ENCODE measurements around the gene DNAJC3. TPM values are rescaled to one million over a fixed set of nuclear protein-coding genes. Genes with fewer than 3 reads are reported as not detected.
"Not testable (repeated sequence)": the region's sequence is repeated elsewhere in the genome, so short reads cannot be mapped to it uniquely, and the experiment has no call there.

DNAJC3 gene
- total RNA-seq, 1 experiment from 2014 or later = 21.2 TPM

GRCh38 chr13:95781016-95781415, 104.1 kb downstream of the DNAJC3 start:
- no peak overlapping the region for H2BK15ac ChIP-seq (ENCODE audit: low read depth, low read length)
- Mint-ChIP-seq H3K4me3 (no peak overlapping the region), H3K36me3 (ENCODE audit: insufficient read depth in 1 of 3, low read depth in 3 of 3) (peaks cover 0 to 10% (median 3%) of the 10 kb centered on the region in 3 experiments; a peak in 5 of 7 replicates), H3K4me1 (peaks cover 0 to 4% of the 10 kb centered on the region in 2 experiments; a peak in 1 of 4 replicates), H3K27ac (no peak overlapping the region), H3K27me3 (ENCODE audit: low read depth) (no peaks in the 10 kb centered on the region), H3K9me3 (no peaks in the 10 kb centered on the region)
- no peaks in the 10 kb centered on the region for H3K23me2 ChIP-seq (ENCODE audit: insufficient read length, low read depth, low read length, poor library complexity, severe bottlenecking)
- H2BK20ac ChIP-seq (ENCODE audit: low read depth, low read length, poor library complexity, severe bottlenecking) = no peak overlapping the region
- no peaks in the 10 kb centered on the region for H3K9me3 ChIP-seq (ENCODE audit: control insufficient read depth, low read depth, low read length)
- H3K14ac ChIP-seq (ENCODE audit: insufficient read depth, low read length) = no peak overlapping the region
- no peaks in the 10 kb centered on the region for H3K79me2 ChIP-seq (ENCODE audit: insufficient read depth, low read length)
- H2AK5ac ChIP-seq (ENCODE audit: insufficient read length, low read length) = no peak overlapping the region
- H2BK5ac ChIP-seq (ENCODE audit: insufficient read length, low read length) = no peak overlapping the region
- no peaks in the 10 kb centered on the region for H3K27me3 ChIP-seq (ENCODE audit: insufficient read depth, low read length)
- TF ChIP-seq CTCF (conservative IDR thresholded peaks at IDR 0.05) = no peak
- no peak for DNase-seq
- no peak overlapping the region for H4K5ac ChIP-seq (ENCODE audit: insufficient read length, low read depth, low read length)
- H2BK12ac ChIP-seq (ENCODE audit: insufficient read length, low read depth, low read length) = no peak overlapping the region
- no peak overlapping the region for H2BK120ac ChIP-seq (ENCODE audit: low read depth, low read length, poor library complexity, severe bottlenecking)
- no CpG with 5 or more reads among the region's 6 CpGs for WGBS (ENCODE audit: extremely low coverage, insufficient read length, low lambda C conversion rate)
- H3K4ac ChIP-seq (ENCODE audit: low read depth, low read length) = no peak overlapping the region
- no peak overlapping the region for H3K9ac ChIP-seq (ENCODE audit: extremely low read depth, insufficient read length, low read length)
- no peak overlapping the region for H3K18ac ChIP-seq (ENCODE audit: insufficient read length, low read depth, low read length)
- H3T11ph ChIP-seq (ENCODE audit: low read length) = no peak overlapping the region
- no peaks in the 10 kb centered on the region for H3K79me1 ChIP-seq (ENCODE audit: insufficient read depth, low read depth, low read length, poor library complexity, severe bottlenecking)
- no peak overlapping the region for H4K91ac ChIP-seq (ENCODE audit: insufficient read length, low read depth, low read length)
- H3K4me1 ChIP-seq (ENCODE audit: insufficient read depth, low read length) = no peaks in the 10 kb centered on the region
- H2AFZ ChIP-seq (ENCODE audit: low read length) = no peak overlapping the region
- H3K4me2 ChIP-seq (ENCODE audit: insufficient read depth, insufficient read length, low read length) = no peak overlapping the region
- no peaks in the 10 kb centered on the region for H4K20me1 ChIP-seq (ENCODE audit: control insufficient read depth, insufficient read depth, insufficient read length)
- H4K8ac ChIP-seq (replicated peaks; ENCODE audit: insufficient read length, low read depth, low read length) = no peak overlapping the region
- H3K23ac ChIP-seq (ENCODE audit: insufficient read length, low read depth, low read length) = no peak overlapping the region
- no peak overlapping the region for H3K56ac ChIP-seq (ENCODE audit: insufficient read length, low read depth, low read length)
- H3K27ac ChIP-seq (ENCODE audit: insufficient read length, low read depth, low read length) = no peak overlapping the region

GRCh38 chr13:95781940-95782339, 105.0 kb downstream of the DNAJC3 start:
- H2AFZ ChIP-seq (ENCODE audit: low read length); H4K5ac ChIP-seq (ENCODE audit: insufficient read length, low read depth, low read length); H3K23me2 ChIP-seq (ENCODE audit: insufficient read length, low read depth, low read length, poor library complexity, severe bottlenecking); H2BK5ac ChIP-seq (ENCODE audit: insufficient read length, low read length); H3K79me2 ChIP-seq (ENCODE audit: insufficient read depth, low read length); H2BK20ac ChIP-seq (ENCODE audit: low read depth, low read length, poor library complexity, severe bottlenecking); H3K27me3 Mint-ChIP-seq (ENCODE audit: low read depth); H3K27me3 ChIP-seq (ENCODE audit: insufficient read depth, low read length); H3K4ac ChIP-seq (ENCODE audit: low read depth, low read length); H4K8ac ChIP-seq (replicated peaks; ENCODE audit: insufficient read length, low read depth, low read length); H2BK15ac ChIP-seq (ENCODE audit: low read depth, low read length); H3K23ac ChIP-seq (ENCODE audit: insufficient read length, low read depth, low read length); H3K4me1 ChIP-seq (ENCODE audit: insufficient read depth, low read length); H3K56ac ChIP-seq (ENCODE audit: insufficient read length, low read depth, low read length); H3K4me3 Mint-ChIP-seq; H3K4me2 ChIP-seq (ENCODE audit: insufficient read depth, insufficient read length, low read length); H3K18ac ChIP-seq (ENCODE audit: insufficient read length, low read depth, low read length); DNase-seq; H3K79me1 ChIP-seq (ENCODE audit: insufficient read depth, low read depth, low read length, poor library complexity, severe bottlenecking); H2BK120ac ChIP-seq (ENCODE audit: low read depth, low read length, poor library complexity, severe bottlenecking); H3K14ac ChIP-seq (ENCODE audit: insufficient read depth, low read length); H3K9me3 ChIP-seq (ENCODE audit: control insufficient read depth, low read depth, low read length); H2AK5ac ChIP-seq (ENCODE audit: insufficient read length, low read length); H2BK12ac ChIP-seq (ENCODE audit: insufficient read length, low read depth, low read length); H4K91ac ChIP-seq (ENCODE audit: insufficient read length, low read depth, low read length); H3T11ph ChIP-seq (ENCODE audit: low read length); H3K27ac Mint-ChIP-seq; H3K4me1 Mint-ChIP-seq; H3K9ac ChIP-seq (ENCODE audit: extremely low read depth, insufficient read length, low read length); H3K27ac ChIP-seq (ENCODE audit: insufficient read length, low read depth, low read length); H3K9me3 Mint-ChIP-seq; H4K20me1 ChIP-seq (ENCODE audit: control insufficient read depth, insufficient read depth, insufficient read length): not testable (repeated sequence)
- H3K36me3 Mint-ChIP-seq (ENCODE audit: insufficient read depth in 1 of 3, low read depth in 3 of 3) = peaks cover 0 to 14% (median 3%) of the 10 kb centered on the region in 3 experiments; a peak in 5 of 7 replicates
- no CpG with 5 or more reads among the region's 1 CpG for WGBS (ENCODE audit: extremely low coverage, insufficient read length, low lambda C conversion rate)

Measured in H9 (cell line).